Spleen (tissue), 11 donors: ENCODE results near the gene CAMTA1. TPM values are rescaled to one million over a fixed set of nuclear protein-coding genes. Genes with fewer than 3 reads are reported as not detected.

ENCODE experiments used
- DNase-seq: peaks from one replicate; pipeline ENCODE4 v3.0.0-alpha.2; 2020
- H3K27ac ChIP-seq, 8 donors: fragments of 200-600 bp; sonication (generic) in 7 of 8; 1 replicate in 4 of 8; 2 replicates in 4 of 8; pipeline versions ENCODE4 v1.5.0 to v1.8.0; 2016 to 2021; ENCODE audit warnings: inconsistent platforms in 4 of 8, mild to moderate bottlenecking in 4 of 8, moderate library complexity in 1 of 8
- H3K27me3 ChIP-seq, 7 donors: fragments of 200-600 bp; sonication (generic) in 6 of 7; replicated peaks in 1 of 7; 1 replicate in 4 of 7; 2 replicates in 3 of 7; pipeline versions ENCODE4 v1.5.0 to v1.8.0; 2016 to 2021; ENCODE audit warnings: inconsistent platforms in 3 of 7, mild to moderate bottlenecking in 1 of 7
- H3K36me3 ChIP-seq, 6 donors: fragments of 200-600 bp; sonication (generic) in 5 of 6; 1 replicate in 4 of 6; 2 replicates in 2 of 6; pipeline versions ENCODE4 v1.5.0 to v1.8.0; 2016 to 2021; ENCODE audit warnings: inconsistent platforms in 2 of 6
- H3K4me1 ChIP-seq, 6 donors: fragments of 200-600 bp; sonication (generic) in 5 of 6; 1 replicate in 3 of 6; 2 replicates in 3 of 6; pipeline versions ENCODE4 v1.5.0 to v1.8.0; 2016 to 2021; ENCODE audit warnings: inconsistent platforms in 3 of 6
- H3K4me3 ChIP-seq, 8 donors: fragments of 200-600 bp; sonication (generic) in 7 of 8; 1 replicate in 4 of 8; 2 replicates in 4 of 8; pipeline versions ENCODE4 v1.5.0 to v1.8.0; 2016 to 2021; ENCODE audit warnings: inconsistent platforms in 4 of 8, mild to moderate bottlenecking in 4 of 8, moderate library complexity in 2 of 8
- H3K9me3 ChIP-seq, 8 donors: fragments of 200-600 bp; sonication (generic) in 7 of 8; 1 replicate in 4 of 8; 2 replicates in 4 of 8; pipeline versions ENCODE4 v1.5.0 to v1.8.0; 2016 to 2021; ENCODE audit warnings: inconsistent platforms in 4 of 8
- POLR2A ChIP-seq, 3 donors: fragments of 450-650 bp; IDR thresholded peaks; one replicate each; pipeline ENCODE4 v1.5.1; 2017; ENCODE audit warnings: antibody characterized with exemption in 3 of 3, mild to moderate bottlenecking in 1 of 3
- POLR2AphosphoS5 ChIP-seq, 3 donors: sonication (generic); formaldehyde crosslinking; IDR thresholded peaks; one replicate each; pipeline ENCODE4 v1.5.1; 2017; ENCODE audit warnings: antibody characterized with exemption in 3 of 3
- WGBS, 5 donors: extraction: QIAGEN DNeasy Blood & Tissue Kit in 3 of 5; methylation state at CpG; one replicate each; pipeline versions ENCODE4 v1.1.5 to v1.1.7; 2013 to 2018; 5-methylcytosine and 5-hydroxymethylcytosine counted together
- intact Hi-C: fragments of 100-400 bp; cut with DNase I; formaldehyde crosslinking; loops from one replicate; pipeline ENCODE4 v1.15.0; 2023; ENCODE audit warnings: low total_unique reads
- polyA plus RNA-seq, 3 donors: library from polyadenylated mRNA; stranded (reverse); fragments of 200-250 nt; gene quantifications; one replicate each; pipeline ENCODE4 v1.2.1, GENCODE V29; 2013
- total RNA-seq, 7 donors: library from RNA; depleted of rRNA in 3 of 7; stranded (reverse); fragments of >200 nt in 3 of 7; fragmentation: NEBNext Ultra II Directional in 4 of 7; extraction: Animal tissue kit (Norgen Biotek cat#: 25700) in 4 of 7; gene quantifications; one replicate each; pipeline versions ENCODE4 v1.1.0 to v1.2.1, GENCODE V29; 2016 to 2021
- TF ChIP-seq, protein P1 (sequence below), 11 experiments: fragments of 200-600 bp in 7 of 11; fragments of 450-650 bp in 4 of 11; sonication (generic) in 4 of 11; IDR thresholded peaks in 8 of 11; conservative IDR thresholded peaks in 3 of 11; 1 replicate in 7 of 11; 2 replicates in 4 of 11; pipeline versions ENCODE4 v1.4.0 to v1.8.0; 2016 to 2021; ENCODE audit warnings: antibody characterized with exemption in 11 of 11, inconsistent platforms in 4 of 11, mild to moderate bottlenecking in 1 of 11
- donor health status: healthy with polysubstance abuse.
- donor health status: DM: no; HTN: no; CAD: no; lungs with moderate emphysema.
- donor health status: DM: no; HTN: no; CAD: no.
- donor health status: Bipolar disorder and iron deficiency.
- donor health status: healthy.
- donor health status: DM: no; HTN: no; CAD: no.
- donor health status: DM: yes; HTN: yes; CAD: no.

Gene CAMTA1
- total and polyA plus RNA-seq, 10 donors: 53.0 to 106 (median 77.3) TPM

DNA sequence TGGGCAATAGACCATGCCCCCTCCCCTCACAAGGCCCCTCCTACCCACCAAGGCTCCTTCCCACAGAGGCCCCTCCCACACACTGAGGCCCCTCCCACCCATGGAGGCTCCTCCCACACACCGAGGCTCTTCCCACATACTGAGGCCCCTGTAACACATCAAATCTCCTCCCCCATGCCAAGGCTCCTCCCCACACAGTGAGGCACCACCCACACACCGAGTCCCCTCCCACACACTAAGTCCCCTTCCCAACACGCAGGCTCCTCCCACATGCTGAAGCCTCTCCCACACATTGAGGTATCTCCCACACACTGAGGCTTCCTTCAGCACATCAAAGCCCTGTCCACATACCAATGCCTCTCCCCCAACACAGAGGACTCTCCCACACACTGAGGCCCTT, 391.8 kb downstream of the CAMTA1 start:
- no peak for TF ChIP-seq POLR2A (IDR thresholded peaks at IDR 0.05)
- no peak for TF ChIP-seq POLR2AphosphoS5 (IDR thresholded peaks at IDR 0.05)
- TF ChIP-seq, protein P1, sequence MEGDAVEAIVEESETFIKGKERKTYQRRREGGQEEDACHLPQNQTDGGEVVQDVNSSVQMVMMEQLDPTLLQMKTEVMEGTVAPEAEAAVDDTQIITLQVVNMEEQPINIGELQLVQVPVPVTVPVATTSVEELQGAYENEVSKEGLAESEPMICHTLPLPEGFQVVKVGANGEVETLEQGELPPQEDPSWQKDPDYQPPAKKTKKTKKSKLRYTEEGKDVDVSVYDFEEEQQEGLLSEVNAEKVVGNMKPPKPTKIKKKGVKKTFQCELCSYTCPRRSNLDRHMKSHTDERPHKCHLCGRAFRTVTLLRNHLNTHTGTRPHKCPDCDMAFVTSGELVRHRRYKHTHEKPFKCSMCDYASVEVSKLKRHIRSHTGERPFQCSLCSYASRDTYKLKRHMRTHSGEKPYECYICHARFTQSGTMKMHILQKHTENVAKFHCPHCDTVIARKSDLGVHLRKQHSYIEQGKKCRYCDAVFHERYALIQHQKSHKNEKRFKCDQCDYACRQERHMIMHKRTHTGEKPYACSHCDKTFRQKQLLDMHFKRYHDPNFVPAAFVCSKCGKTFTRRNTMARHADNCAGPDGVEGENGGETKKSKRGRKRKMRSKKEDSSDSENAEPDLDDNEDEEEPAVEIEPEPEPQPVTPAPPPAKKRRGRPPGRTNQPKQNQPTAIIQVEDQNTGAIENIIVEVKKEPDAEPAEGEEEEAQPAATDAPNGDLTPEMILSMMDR (IDR thresholded peaks at IDR 0.05 in 8 of 11, conservative IDR thresholded peaks at IDR 0.05 in 3 of 11): no peak
- Histone ChIP-seq H3K9me3 (peaks cover 4 to 24% (median 19%) of the 10 kb centered on the region in 8 donors), H3K27ac (no peak overlapping the region), H3K36me3 (no peaks in the 10 kb centered on the region), H3K4me1 (no peaks in the 10 kb centered on the region), H3K4me3 (no peak overlapping the region), H3K27me3 (peaks cover 0 to 36% (median 0%) of the 10 kb centered on the region in 7 donors)
- intact Hi-C loops: no loop called here
- 77 to 87% (median 86%) methylated on average over 3 of the region's 3 CpGs for WGBS, 5 donors
- DNase-seq: no peak

DNA sequence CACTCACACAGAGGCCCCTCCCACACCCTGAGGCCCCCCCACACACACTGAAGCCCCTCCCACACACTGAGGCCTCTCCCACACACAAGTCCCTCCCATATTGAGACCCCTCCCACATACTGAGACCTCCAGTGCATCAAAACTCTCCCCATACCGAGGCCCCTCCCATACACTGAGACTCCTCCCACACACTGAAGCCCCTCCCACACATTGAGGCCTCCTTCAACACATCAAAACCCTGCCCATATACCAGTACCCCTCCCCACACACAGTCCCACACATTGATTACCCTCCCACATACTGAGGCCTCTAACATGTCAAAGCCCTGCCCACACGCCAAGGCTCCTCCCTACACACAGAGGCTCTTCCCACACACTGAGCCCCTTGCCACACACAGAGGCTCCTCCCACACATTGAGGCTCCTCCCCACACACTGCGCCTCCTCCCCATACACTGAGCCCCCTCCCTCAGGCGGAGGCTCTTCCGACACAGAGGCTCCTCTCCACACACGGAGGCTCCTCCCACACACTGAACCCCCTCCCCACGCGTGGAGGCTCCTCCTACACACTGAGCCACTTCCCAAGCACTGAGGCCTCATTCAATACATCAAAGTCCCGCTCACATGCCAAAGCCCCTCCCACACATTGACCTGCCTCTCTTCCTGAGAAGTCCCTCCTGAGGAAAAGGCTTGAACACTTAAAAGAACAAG, 392.3 kb downstream of the CAMTA1 start:
- WGBS, 5 donors: 64 to 76% (median 69%) methylated on average over 9 of the region's 9 CpGs
- Histone ChIP-seq H3K27me3 (peaks cover 0 to 30% (median 0%) of the 10 kb centered on the region in 7 donors), H3K36me3 (no peaks in the 10 kb centered on the region), H3K4me1 (no peaks in the 10 kb centered on the region), H3K4me3 (no peak overlapping the region), H3K9me3 (peaks cover 4 to 27% (median 19%) of the 10 kb centered on the region in 8 donors), H3K27ac (no peak overlapping the region)
- TF ChIP-seq POLR2AphosphoS5 (IDR thresholded peaks at IDR 0.05): no peak
- TF ChIP-seq POLR2A (IDR thresholded peaks at IDR 0.05): no peak
- TF ChIP-seq, protein P1 (IDR thresholded peaks at IDR 0.05 in 8 of 11, conservative IDR thresholded peaks at IDR 0.05 in 3 of 11): no peak
- DNase-seq: no peak
- intact Hi-C loops: no loop called here

DNA sequence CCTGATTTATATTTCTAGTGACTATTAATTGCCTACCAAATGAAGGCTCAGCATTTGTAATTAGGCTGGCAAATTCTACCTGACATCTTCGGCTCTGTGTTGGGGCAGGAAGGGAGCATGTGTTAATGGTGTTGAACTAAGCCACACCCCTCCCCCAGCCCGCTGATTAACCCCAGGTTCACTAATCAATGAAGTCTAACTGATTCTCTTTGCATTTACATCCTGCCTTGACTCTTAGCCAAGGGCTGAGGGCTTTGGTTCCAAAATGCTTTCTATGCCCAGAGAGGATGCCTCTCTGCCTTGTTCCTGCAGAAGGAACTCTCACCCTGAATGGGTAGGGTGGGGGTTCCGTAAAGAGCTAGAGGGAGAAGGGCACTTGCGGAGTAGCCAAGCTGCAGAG, 393.1 kb downstream of the CAMTA1 start:
- 69 to 75% (median 74%) methylated on average over 4 of the region's 4 CpGs for WGBS, 5 donors
- TF ChIP-seq, protein P1 (IDR thresholded peaks at IDR 0.05 in 8 of 11, conservative IDR thresholded peaks at IDR 0.05 in 3 of 11): no peak
- TF ChIP-seq POLR2AphosphoS5 (IDR thresholded peaks at IDR 0.05) (no peak), POLR2A (IDR thresholded peaks at IDR 0.05) (no peak)
- H3K4me3 ChIP-seq: no peak overlapping the region
- H3K9me3 ChIP-seq: peaks cover 4 to 27% (median 19%) of the 10 kb centered on the region in 8 donors
- peaks cover 0 to 23% (median 0%) of the 10 kb centered on the region in 7 donors for H3K27me3 ChIP-seq
- no peak overlapping the region for H3K27ac ChIP-seq
- H3K4me1 ChIP-seq: no peaks in the 10 kb centered on the region
- no peaks in the 10 kb centered on the region for H3K36me3 ChIP-seq
- intact Hi-C loops: no loop called here
- DNase-seq: no peak

DNA sequence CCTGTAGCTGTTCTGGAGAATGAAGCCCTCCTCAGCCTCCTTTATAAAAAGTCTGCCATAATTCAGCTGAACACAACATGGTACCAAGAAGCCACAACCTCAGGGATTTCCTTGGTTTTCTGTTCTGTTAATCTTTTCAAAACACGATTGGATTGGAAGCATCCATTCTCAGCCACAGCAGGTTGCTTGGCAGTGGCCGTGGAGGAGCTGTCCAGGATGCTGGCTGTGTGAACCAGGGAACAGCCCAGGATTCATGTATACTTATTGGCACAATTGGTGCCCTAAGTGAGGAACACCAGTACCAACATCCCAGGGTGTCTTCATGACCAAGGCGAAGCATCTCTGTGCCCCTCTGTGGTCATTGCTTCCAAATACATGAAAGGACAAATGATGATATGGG, 393.5 kb downstream of the CAMTA1 start:
- peaks cover 0 to 21% (median 0%) of the 10 kb centered on the region in 7 donors for H3K27me3 ChIP-seq
- DNase-seq: no peak
- H3K36me3 ChIP-seq: no peaks in the 10 kb centered on the region
- no peak overlapping the region for H3K27ac ChIP-seq
- intact Hi-C loops: no loop called here
- WGBS, 5 donors: 71 to 79% (median 73%) methylated on average over 3 of the region's 3 CpGs
- TF ChIP-seq, protein P1 (IDR thresholded peaks at IDR 0.05 in 8 of 11, conservative IDR thresholded peaks at IDR 0.05 in 3 of 11): no peak
- TF ChIP-seq POLR2AphosphoS5 (IDR thresholded peaks at IDR 0.05) (no peak), POLR2A (IDR thresholded peaks at IDR 0.05) (no peak)
- no peak overlapping the region for H3K4me3 ChIP-seq
- H3K9me3 ChIP-seq: peaks cover 4 to 27% (median 19%) of the 10 kb centered on the region in 8 donors
- H3K4me1 ChIP-seq: no peaks in the 10 kb centered on the region
